ENCODE data around the gene CCDC121.
A peak's percentile ranks its signal among the peaks of the same experiment; 100 is the strongest.
"Not testable (repeated sequence)": the region's sequence is repeated elsewhere in the genome, so short reads cannot be mapped to it uniquely, and the experiment has no call there.

CCDC121 gene

DNA sequence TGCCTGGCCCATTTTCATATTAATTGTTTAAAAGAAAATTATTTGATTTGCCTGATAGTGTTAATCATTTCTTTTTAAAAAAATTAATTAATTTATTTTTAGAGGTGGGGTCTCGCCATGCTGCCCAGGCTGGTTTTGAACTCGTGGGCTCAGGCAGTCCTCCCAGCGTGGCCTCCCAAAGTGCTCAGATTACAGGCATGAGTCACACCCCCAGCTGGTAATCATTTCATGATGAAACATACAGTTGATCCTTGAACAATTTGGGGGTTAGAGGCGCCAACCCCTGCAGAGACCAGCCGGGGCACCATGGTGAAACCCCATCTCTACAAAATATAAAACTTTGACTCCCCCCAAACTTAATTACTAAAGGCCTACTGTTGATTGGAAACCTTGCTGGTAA lies 8.0 kb upstream of the CCDC121 start:
- DNase-seq, result no peak

DNA sequence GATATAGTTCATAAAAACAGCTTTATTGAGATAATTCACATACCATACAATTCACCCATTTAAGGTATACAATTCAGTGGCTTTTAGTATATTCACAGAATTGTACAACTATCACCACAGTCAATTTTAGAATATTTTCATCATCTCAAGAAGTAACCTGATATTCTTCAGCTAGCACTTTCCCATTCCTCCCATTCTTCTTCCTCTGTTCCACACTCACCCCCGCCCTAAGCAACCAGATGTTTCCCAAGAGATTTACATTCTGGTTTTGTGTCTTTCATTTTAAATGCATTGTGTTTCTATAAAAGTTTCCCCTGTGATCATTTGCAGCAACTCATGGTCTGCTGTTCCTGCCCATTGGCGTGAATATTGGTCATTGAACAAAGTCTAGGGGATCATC lies 5.5 kb upstream of the CCDC121 start:
- no peak for DNase-seq

DNA sequence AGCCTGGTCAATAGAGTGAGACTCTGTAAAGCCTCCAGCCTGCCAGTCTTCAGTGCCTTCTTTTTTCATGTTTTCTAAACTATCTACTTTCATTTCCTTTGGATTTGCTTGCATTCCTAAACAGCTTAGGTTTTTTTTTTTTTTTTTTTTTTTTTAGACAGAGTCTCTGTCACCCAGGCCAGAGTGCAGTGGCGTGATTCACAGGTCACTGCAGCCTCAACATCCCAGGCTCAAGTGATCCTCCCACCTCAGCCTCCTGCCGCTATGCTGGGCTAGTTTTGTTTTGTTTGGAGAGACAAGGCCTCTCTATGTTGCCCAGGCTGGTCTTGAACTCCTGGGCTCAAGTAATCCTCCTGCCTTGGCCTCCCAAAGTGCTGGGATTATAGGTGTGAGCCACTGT lies 1.4 kb upstream of the CCDC121 start:
- DNase-seq, result not testable (repeated sequence)

DNA sequence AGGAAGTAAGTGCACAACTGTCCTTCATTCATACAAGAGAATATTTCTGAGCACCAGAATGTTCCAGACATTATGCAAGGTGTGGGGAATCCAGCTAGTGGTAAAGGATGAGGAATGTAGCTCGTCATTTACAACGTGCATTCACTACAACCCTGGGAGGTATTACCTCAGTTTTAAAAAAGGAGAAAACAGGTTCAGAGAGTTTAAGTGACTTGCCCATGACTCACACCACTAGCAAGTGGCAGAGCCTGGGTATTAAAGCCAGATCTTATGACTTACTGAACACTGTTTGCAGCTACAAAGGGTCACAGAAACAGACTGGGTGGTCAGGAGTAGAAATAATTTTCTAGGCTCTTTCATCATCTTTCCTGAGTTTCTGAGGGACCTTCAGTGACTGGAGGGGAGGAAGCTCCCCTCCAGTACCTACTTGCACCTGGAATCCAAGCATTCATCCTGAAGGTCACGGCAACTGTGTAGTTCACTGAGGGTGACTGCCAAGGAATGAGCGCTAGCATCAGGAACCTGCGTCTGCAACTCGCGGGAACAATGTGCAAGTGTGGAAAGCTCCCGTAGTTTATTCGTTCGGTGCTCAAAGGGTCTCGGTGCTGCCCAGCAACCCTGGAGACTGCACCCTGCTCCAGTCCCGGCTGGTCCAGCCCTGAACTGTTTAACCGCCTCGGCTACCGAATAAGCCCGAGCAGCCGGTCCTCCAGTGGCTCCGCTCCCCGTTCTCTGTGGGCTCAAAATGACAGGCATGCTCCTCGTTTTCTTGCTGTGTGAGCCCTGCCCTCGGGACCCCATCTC lies 647 bp downstream of the CCDC121 start:
- peak in 1 of 2 donors; percentile 14 for DNase-seq

DNA sequence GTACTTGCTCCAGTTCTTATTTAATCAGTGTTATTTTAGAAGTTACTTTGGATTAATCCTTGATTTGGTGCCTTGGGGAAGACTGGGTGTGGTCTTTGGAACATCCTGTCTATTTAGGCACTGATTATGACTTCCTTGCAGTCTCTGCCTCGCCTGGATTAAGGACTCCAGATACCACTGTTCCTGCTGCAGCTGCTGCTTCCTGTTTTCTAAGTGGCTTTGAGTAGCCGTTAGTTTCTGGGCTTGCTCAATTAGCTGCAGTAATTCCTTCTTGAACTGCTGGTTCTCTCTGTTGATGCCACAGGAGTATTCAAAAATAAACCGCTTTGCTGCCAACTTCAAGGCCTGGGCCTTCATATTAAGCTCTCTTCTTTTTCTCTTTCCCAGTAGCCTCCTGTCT lies 1.9 kb downstream of the CCDC121 start:
- not testable (repeated sequence) for DNase-seq

- DNase-seq, result not testable (repeated sequence)
Observed at GRCh38 chr2:27626323-27626722, 2.5 kb downstream of the CCDC121 start.

DNA sequence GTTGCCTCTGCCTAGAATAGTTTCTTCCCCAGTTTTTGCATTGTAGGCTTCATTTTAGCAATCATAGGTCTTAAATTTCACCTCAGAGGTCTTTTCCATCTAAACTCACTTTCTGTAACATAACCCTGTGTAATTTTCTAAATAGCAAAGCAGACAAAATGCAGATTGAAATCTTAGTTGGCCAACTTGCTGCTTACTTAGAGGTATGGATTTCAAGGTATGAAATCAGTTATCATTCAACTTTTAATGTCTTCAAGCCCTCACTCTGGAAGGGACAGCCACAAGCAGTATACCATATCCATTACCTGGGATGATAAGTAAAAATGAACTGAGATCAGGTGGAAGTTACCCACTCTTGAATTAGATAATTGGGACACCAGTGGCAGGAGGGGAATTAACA lies 3.9 kb downstream of the CCDC121 start:
- no peak for DNase-seq

- DNase-seq, result no peak
Observed at GRCh38 chr2:27622921-27623384, 5.9 kb downstream of the CCDC121 start.

DNA sequence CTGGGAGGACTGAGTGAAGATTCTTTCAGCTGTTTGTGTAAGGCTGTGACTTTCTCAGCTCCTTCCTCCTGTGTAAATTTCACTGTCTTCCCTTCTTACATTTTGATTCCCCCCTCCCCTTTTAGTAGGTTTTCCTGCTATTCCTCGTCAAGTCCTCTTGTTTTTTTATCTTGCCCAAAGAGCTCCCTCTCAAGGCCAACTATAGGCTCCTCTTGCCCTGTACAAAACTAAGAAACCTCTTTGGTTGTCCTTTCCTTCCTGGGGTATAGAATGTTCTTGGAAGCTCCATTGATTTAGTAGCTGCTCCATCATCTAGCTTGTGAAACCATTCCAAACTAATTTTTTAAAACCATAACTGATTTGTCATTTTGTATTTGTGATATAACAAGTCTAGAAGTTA lies 7.3 kb downstream of the CCDC121 start:
- DNase-seq, result no peak

DNA sequence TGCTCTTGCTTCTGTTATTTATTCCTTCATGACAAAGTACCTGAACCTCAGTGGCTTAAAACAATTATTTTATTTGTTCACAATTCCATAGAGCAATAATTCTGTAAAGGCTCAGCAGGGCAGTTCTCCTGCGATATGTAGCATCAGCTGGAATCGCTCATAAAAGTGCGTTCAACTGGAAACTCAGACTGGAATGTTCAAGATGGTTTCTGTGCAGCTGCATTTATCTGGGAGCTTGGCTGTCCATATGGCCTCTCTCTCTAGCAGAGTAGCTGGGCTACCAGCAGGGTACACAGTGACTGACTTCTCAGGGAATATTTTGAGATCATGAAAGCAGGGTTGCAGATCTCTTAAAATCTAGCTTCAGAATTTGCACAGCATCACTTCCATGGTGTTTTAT lies 13.5 kb downstream of the CCDC121 start:
- no peak for DNase-seq

DNA sequence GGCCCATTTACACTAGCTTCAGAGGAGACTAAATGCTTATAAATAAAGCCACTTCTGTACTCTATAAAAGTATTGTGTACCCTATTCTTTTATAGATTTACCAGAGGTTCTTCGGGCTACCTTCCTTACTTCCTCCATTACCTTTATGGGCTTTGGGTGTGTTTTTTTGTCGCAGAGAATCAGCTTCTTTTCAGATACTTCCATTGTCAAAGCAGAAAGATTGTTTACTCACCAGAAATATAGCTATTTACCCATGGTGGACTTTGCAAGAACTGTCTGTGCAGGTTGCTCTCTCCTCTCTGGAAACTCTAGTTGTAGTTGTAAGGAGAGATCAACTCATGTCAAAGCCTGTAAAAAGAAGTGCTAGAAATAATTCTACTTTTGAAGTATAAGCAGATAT lies 14.8 kb downstream of the CCDC121 start:
- DNase-seq, result no peak

DNA sequence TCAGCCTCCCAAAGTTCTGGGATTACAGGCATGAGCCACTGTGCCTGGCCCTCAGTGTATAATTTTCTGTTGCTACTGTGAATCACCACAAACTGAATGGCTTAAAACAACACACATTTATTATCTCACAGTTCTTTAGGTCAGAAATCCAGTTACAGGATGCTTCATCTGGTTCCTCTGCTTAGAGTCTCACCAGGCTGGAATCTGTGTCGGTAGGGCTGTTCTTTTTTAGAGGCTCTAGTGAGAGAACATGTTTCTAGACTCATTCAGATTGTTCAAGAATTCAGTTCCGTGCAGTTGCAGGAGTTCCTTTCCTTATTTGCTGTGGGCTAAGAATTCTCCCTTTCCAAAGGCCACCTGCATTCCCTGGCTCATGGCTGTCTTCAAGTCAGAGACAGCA lies 22.2 kb downstream of the CCDC121 start:
- no peak for DNase-seq

DNA sequence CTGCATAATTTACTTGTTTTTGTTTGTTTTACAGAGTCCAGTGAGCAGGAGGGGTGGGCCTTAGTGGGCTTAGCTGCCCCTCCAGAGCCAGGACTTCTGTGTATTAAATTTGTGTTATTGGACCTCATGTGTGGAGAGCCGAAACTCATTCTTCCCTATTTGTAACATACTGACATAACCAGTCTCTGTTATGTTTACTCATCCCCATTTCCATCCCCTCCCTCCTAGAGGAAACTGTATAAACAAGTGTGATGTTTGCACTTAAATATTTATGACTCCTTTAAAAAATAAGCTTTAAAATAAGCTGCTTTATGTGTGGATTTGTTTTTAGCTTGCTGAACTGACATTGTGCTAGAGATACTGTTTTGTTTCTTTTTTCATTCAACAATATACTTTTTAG lies 32.2 kb downstream of the CCDC121 start:
- no peak for DNase-seq

DNA sequence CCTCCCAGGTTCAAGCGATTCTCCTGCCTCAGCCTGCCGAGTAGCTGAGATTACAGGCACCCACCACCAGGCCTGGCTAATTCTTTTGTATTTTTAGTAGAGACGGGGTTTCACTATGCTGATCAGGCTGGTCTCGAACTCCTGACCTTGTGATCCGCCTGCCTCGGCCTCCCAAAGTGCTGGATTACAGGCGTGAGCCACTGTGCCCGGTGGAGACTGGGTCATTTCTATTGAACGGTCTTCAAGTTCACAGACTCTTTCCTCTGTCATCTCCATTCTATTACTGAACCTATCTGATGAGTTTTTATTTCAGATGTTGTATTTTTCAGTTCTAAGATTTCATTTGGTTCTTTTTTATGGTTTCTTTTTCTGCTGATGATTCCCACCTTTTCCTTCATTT lies 33.4 kb downstream of the CCDC121 start:
- DNase-seq, result not testable (repeated sequence)

DNA sequence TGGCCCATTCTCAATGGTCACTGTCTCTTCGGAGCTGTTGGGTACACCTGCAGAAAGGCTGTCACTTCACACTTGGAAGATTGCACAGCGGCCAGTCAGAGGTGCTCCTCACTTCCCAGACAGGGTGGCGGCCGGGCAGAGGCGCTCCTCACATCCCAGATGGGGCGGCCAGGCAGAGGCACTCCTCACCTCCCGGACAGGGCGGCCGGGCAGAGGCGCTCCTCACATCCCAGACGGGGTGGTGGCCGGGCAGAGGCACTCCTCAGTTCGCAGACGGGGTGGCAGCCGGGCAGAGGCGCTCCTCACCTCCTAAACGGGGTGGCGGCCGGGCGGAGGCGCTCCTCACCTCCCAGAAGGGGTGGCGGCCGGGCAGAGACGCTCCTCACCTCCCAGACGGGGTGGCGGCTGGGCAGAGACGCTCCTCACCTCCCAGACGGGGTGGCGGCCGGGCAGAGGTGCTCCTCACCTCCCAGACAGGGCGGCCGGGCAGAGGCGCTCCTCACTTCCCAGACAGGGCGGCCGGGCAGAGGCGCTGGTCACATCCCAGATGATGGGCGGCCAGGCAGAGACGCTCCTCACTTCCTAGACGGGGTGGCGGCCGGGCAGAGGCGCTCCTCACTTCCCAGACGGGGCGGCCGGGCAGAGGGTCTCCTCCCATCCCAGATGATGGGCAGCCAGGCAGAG lies 34.6 kb downstream of the CCDC121 start:
- not testable (repeated sequence) for DNase-seq

DNA sequence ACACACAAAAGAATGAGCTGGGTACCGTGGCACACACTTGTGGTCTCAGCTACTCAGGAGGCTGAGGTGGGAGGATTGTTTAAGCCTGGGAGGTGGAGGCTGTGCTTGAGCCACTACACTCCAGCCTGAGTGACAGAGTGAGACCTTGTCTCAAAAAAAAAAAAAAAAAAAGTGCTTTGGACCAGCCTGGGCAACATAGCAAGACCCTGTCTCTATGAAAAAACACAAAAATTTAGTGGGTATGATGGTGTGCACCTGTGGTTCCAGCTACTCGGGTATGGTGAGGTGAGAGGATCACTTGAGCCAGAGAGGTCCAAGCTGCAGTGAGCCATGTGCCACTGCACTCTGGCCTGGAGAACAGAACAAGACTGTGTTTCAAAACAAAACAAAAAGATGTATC lies 35.6 kb downstream of the CCDC121 start:
- no peak for DNase-seq

GRCh38 chr2:27591745-27592144 lies 37.1 kb downstream of the CCDC121 start:
- DNase-seq, result no peak

DNA sequence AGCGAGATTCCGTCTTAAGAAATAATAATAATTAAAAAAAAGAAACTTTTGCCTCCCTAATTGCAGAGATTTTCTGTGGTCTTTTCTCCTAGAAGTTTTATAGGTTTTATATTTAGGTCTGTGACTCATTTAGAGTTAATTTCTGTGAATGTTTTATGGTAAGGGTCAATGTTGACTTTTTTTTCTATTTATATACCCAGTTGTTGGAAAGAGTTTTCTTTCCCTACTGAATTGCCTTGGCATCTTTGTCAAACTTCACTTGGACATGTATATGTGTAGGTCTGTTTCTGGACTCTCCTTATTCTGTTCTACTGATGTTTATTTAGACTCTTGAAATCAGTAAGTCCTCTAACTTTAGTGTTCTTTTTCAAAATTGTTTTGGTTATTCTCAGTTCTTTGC lies 40.5 kb downstream of the CCDC121 start:
- DNase-seq, result no peak

DNA sequence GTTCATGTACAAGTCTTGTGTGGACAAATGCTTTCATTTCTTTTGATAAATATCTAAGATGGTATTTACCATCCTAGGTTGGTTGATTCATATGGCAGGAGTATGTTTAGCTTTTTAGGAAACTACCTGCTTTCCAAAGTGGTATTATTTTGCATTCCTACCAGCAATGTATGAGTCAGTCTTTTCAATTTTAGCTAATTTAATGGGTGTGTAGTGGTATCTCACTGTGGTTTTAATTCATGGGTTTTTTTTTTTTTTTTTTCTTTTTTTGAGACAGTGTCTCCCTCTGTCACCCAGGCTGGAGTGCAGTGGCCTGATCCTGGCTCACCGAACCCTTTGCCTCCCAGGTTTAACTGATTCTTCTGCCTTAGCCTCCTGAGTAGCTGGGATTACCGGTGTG lies 41.8 kb downstream of the CCDC121 start:
- DNase-seq, result no peak

DNA sequence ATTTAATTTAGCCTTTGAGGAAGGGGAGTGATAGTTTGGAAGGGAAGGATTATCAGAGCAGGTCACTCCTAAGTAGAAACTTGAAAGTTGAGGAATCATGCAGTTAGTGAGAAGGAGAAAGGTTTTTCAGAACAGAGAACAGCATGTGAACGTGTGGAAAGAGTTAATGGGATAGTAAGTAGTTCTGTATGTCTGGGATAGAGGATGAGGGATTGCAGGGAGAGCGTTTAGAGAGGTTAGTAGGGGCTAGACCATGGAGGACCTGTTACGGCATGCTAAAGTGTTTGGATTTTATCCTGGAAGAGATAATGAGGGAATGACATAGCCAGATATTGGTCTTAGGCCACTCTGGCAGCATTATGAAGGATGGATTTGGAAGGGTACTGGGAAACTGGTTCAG lies 44.2 kb downstream of the CCDC121 start:
- no peak for DNase-seq

DNA sequence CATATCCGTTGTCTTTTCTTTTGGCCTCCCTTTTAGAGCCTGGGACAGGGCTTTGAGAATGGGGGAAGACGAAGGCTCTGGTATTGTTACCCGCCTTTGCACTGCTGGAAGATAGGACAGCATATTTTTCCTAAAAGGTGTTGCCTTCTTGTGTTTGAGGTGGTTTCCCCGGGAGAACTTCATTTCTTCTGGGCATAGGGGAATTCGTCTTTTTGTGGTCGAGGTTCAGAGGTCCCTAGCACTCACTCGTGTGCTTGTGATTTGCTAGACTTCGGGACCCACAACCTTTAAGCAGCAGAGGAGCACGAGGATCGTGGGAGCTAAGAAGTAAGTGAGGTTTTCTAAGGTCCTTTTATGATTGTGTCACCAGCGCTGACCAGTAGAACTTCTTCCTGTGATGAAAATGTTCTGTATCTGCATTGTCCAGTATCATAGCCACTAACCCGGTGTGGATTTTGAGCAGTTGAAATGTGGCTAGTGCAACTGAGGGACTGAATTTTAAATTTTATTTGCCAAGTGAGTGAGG lies 45.4 kb downstream of the CCDC121 start:
- DNase-seq, result no peak

DNA sequence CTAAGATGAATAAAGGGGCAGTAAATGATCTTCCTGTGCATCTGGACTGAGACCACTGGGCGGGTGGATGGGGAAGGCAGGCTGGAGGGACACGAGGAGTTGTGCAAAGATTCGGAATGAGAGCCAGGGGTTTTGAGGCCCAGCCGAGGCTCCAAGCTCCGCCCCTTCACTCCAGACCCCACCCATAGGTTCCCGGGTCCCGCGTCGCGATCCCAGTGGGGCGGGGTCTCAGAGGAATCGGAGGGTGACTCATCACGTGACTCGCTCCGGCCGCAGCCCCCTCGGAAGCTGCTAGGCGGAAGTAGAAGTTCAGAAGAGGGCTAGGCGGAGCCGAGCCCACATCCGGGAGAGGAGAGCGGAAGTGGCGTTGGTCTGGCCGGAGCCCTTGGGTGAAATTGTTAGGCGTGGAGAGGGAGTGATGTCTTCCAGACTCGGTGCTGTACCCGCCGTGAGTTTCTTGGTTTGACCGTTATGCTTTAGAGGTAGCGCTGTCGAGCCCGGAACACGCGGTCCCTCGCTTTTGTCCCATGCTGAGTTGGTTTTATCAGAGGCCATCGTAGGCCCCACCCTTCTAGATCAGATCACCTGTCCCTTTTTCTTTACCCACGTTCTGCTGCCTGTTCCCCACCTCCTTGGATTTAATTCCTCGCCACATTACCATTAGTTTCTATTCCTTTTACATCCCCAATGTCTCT lies 46.0 kb downstream of the CCDC121 start, which contains the start of gene ZNF512:
Gene ZNF512, plus strand, starts transcription at position 348 of the 695 bp plus-strand sequence. Its CDS starts 71 bp downstream, at position 419.
- peak; percentile 86 to 91 for DNase-seq

DNA sequence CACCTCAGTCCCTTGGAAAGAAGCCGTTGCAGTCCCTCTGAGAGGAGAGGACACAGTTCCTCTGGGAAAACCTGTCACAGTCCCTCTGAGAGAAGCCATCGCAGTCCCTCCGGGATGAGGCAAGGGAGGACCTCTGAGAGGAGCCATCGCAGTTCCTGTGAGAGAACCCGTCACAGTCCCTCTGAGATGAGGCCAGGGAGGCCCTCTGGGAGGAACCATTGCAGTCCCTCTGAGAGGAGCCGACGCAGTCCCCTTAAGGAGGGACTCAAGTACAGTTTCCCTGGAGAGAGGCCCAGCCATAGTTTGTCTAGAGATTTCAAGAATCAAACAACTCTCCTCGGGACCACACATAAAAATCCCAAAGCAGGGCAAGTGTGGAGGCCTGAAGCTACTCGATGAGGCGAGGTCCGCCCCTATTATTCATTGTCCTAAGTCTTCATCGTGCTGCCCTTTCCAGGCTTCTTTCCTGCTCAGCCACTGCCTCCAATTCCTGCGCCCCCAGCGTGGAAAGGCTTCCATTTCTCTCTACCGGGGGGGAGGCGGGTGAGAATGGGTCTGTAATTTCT lies 46.6 kb downstream of the CCDC121 start:
- DNase-seq, result no peak
